Astrocyte (in vitro differentiated cells and primary cell): ENCODE data around the gene SSH2.

Source experiments
- EZH2 ChIP-seq: IDR thresholded peaks from 2 replicates; pipeline ENCODE4 v1.6.1; 2012; ENCODE audit warnings: mild to moderate bottlenecking, low read length, inconsistent platforms; ENCODE audit not compliant: insufficient read depth
- TF ChIP-seq, protein P1 (sequence below): IDR thresholded peaks from 2 replicates; pipeline ENCODE4 v1.5.1; 2011; ENCODE audit warnings: low read depth, mild to moderate bottlenecking, inconsistent platforms, low read length, moderate library complexity; ENCODE audit not compliant: insufficient read depth

DNA sequence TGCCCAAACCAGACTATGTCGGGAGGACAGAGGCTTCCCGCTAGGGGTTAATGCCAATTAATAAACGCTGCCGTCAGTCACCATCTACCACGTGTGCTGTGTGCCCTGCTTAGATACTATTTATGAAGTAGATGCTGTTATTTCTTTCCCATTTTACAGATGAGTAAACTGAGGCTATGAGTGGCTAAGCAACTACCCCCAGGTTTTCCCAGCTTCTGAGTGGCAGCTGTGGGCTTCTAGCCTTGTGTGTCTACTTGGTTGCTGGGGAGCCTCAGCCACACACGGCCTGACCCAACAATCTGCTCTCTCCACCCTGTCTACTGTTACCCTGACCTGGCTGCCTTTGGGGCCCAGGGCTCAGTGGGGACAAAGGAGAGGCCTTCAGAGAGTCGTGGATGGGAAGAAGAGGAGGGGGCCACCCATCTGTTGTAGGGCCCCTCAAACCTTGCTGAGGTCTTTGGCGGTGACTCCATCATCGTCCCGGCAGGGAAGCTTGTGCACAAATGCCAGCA lies 347.7 kb downstream of the SSH2 start:
- TF ChIP-seq EZH2, result no peak
- TF ChIP-seq, protein P1, sequence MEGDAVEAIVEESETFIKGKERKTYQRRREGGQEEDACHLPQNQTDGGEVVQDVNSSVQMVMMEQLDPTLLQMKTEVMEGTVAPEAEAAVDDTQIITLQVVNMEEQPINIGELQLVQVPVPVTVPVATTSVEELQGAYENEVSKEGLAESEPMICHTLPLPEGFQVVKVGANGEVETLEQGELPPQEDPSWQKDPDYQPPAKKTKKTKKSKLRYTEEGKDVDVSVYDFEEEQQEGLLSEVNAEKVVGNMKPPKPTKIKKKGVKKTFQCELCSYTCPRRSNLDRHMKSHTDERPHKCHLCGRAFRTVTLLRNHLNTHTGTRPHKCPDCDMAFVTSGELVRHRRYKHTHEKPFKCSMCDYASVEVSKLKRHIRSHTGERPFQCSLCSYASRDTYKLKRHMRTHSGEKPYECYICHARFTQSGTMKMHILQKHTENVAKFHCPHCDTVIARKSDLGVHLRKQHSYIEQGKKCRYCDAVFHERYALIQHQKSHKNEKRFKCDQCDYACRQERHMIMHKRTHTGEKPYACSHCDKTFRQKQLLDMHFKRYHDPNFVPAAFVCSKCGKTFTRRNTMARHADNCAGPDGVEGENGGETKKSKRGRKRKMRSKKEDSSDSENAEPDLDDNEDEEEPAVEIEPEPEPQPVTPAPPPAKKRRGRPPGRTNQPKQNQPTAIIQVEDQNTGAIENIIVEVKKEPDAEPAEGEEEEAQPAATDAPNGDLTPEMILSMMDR, result no peak
